ENCODE measurements around the gene TERF2IP.

TERF2IP gene

DNA sequence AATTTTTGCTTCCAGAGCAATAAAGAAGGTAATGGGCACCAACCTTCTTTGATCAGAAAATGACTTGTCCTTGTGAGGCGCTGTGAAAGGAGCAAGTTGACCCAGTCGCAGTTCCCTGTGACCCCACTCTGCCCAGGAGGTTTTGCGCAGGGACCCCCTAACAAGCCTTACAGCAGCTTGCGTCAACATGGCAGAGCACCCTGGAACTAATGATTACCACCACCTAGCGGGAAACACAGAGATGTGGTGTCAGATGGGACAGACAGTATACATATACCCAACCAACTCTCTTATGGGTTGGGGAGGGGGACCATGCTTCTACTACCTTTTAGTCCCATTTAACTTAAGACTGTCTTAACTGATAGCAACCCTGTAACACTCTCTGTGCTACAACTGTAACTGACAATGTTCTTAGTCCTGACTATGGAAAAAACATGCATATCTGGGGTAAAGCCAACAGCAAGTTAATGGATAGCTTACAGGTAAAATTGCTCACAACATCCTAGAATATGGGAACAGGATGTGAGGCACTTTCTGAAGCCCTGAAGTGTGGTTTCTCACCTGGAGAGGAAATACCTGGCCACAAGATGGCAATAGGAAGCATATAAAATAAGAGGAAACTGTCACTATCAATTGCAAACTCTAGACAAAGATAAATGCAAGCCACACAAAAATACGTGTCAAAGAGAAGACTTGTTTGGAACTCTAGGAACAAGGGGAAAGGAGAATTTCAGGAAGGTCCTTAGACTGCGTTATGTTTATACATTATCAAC, 3.1 kb upstream of the TERF2IP start:
- H3K27me3 ChIP-seq (ENCODE audit: insufficient read depth, low read length, poor library complexity, severe bottlenecking), result no peaks in the 10 kb centered on the region
- peaks cover 32% of the 10 kb centered on the region for H3K4me1 ChIP-seq (ENCODE audit: insufficient read depth, low read length, poor library complexity, severe bottlenecking)
- TF ChIP-seq, protein P1, sequence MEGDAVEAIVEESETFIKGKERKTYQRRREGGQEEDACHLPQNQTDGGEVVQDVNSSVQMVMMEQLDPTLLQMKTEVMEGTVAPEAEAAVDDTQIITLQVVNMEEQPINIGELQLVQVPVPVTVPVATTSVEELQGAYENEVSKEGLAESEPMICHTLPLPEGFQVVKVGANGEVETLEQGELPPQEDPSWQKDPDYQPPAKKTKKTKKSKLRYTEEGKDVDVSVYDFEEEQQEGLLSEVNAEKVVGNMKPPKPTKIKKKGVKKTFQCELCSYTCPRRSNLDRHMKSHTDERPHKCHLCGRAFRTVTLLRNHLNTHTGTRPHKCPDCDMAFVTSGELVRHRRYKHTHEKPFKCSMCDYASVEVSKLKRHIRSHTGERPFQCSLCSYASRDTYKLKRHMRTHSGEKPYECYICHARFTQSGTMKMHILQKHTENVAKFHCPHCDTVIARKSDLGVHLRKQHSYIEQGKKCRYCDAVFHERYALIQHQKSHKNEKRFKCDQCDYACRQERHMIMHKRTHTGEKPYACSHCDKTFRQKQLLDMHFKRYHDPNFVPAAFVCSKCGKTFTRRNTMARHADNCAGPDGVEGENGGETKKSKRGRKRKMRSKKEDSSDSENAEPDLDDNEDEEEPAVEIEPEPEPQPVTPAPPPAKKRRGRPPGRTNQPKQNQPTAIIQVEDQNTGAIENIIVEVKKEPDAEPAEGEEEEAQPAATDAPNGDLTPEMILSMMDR (conservative IDR thresholded peaks at IDR 0.05; ENCODE audit: low read length), result no peak
- TF ChIP-seq EZH2phosphoT487 (IDR thresholded peaks at IDR 0.05; ENCODE audit: borderline replicate concordance), result no peak
- H2AFZ ChIP-seq (ENCODE audit: low read length), result no peak overlapping the region
- H3K4me2 ChIP-seq (ENCODE audit: low read depth, low read length, poor library complexity, severe bottlenecking), result peak overlapping the region; percentile 90
- H3K9me3 ChIP-seq (ENCODE audit: insufficient read depth, low read depth, low read length), result no peaks in the 10 kb centered on the region
- peaks cover 54% of the 10 kb centered on the region for H4K20me1 ChIP-seq (ENCODE audit: insufficient read depth, low read length, poor library complexity, severe bottlenecking)
- H3K9me2 ChIP-seq (replicated peaks; ENCODE audit: low read depth, low read length), result no peaks in the 10 kb centered on the region
- H3F3A ChIP-seq (ENCODE audit: low read depth), result peaks cover 4% of the 10 kb centered on the region; the same call in 1 of the 2 replicates
- peak overlapping the region; percentile 98 for H3K4me3 ChIP-seq (ENCODE audit: low read length, poor library complexity, severe bottlenecking)
- H3K79me2 ChIP-seq (ENCODE audit: insufficient read depth, low read length), result peaks cover 70% of the 10 kb centered on the region
- H3K9ac ChIP-seq (ENCODE audit: low read depth, low read length, poor library complexity, severe bottlenecking), result peak overlapping the region; percentile 97
- peaks cover 24% of the 10 kb centered on the region; the same call in 1 of the 2 replicates for H3K36me3 ChIP-seq (ENCODE audit: insufficient read depth, low read length)

- Histone ChIP-seq H4K20me1 (ENCODE audit: insufficient read depth, low read length, poor library complexity, severe bottlenecking) (peaks cover 81% of the 10 kb centered on the region), H3K36me3 (ENCODE audit: insufficient read depth, low read length) (no peaks in the 10 kb centered on the region), H3K79me2 (ENCODE audit: insufficient read depth, low read length) (peaks cover 95% of the 10 kb centered on the region), H3K4me1 (ENCODE audit: insufficient read depth, low read length, poor library complexity, severe bottlenecking) (peaks cover 48% of the 10 kb centered on the region), H3F3A (ENCODE audit: low read depth) (peaks cover 4% of the 10 kb centered on the region; the same call in 1 of the 2 replicates), H3K27me3 (ENCODE audit: insufficient read depth, low read length, poor library complexity, severe bottlenecking) (no peaks in the 10 kb centered on the region), H3K9me2 (replicated peaks; ENCODE audit: low read depth, low read length) (no peaks in the 10 kb centered on the region), H3K9me3 (ENCODE audit: insufficient read depth, low read depth, low read length) (no peaks in the 10 kb centered on the region), H3K9ac (ENCODE audit: low read depth, low read length, poor library complexity, severe bottlenecking) (peak overlapping the region; percentile 97), H2AFZ (ENCODE audit: low read length) (peak overlapping the region; percentile 87), H3K4me3 (ENCODE audit: low read length, poor library complexity, severe bottlenecking) (peak overlapping the region; percentile 98), H3K4me2 (ENCODE audit: low read depth, low read length, poor library complexity, severe bottlenecking) (peak overlapping the region; percentile 90)
- TF ChIP-seq, protein P1 (conservative IDR thresholded peaks at IDR 0.05; ENCODE audit: low read length), result no peak
- no peak for TF ChIP-seq EZH2phosphoT487 (IDR thresholded peaks at IDR 0.05; ENCODE audit: borderline replicate concordance)
Observed at GRCh38 chr16:75647112-75647491, 471 bp upstream of the TERF2IP start.

GRCh38 chr16:75648265-75649076, 898 bp downstream of the TERF2IP start:
- peaks cover 61% of the 10 kb centered on the region for H3K4me1 ChIP-seq (ENCODE audit: insufficient read depth, low read length, poor library complexity, severe bottlenecking)
- H3K9me2 ChIP-seq (replicated peaks; ENCODE audit: low read depth, low read length), result no peaks in the 10 kb centered on the region
- peak overlapping the region; percentile 97 for H3K9ac ChIP-seq (ENCODE audit: low read depth, low read length, poor library complexity, severe bottlenecking)
- peaks cover 86% of the 10 kb centered on the region for H4K20me1 ChIP-seq (ENCODE audit: insufficient read depth, low read length, poor library complexity, severe bottlenecking)
- peak overlapping the region; percentile 98 for H3K4me3 ChIP-seq (ENCODE audit: low read length, poor library complexity, severe bottlenecking)
- no peaks in the 10 kb centered on the region; the same call in 1 of the 2 replicates for H3K36me3 ChIP-seq (ENCODE audit: insufficient read depth, low read length)
- peaks cover 4% of the 10 kb centered on the region; the same call in 1 of the 2 replicates for H3F3A ChIP-seq (ENCODE audit: low read depth)
- TF ChIP-seq, protein P1 (conservative IDR thresholded peaks at IDR 0.05; ENCODE audit: low read length), result no peak
- no peak for TF ChIP-seq EZH2phosphoT487 (IDR thresholded peaks at IDR 0.05; ENCODE audit: borderline replicate concordance)
- H3K79me2 ChIP-seq (ENCODE audit: insufficient read depth, low read length), result peaks cover 95% of the 10 kb centered on the region
- no peaks in the 10 kb centered on the region for H3K9me3 ChIP-seq (ENCODE audit: insufficient read depth, low read depth, low read length)
- H3K4me2 ChIP-seq (ENCODE audit: low read depth, low read length, poor library complexity, severe bottlenecking), result peak overlapping the region; percentile 96
- H2AFZ ChIP-seq (ENCODE audit: low read length), result peak overlapping the region; percentile 95
- H3K27me3 ChIP-seq (ENCODE audit: insufficient read depth, low read length, poor library complexity, severe bottlenecking), result no peaks in the 10 kb centered on the region
